Brain microvascular endothelial cell (primary cell): ENCODE data around the gene GPR137.
"Not testable (repeated sequence)": the region's sequence is repeated elsewhere in the genome, so short reads cannot be mapped to it uniquely, and the experiment has no call there.

Experiments used
- DNase-seq: peaks from one replicate; pipeline ENCODE4 v3.0.0-alpha.2; 2020
- H3K27ac ChIP-seq: fragments of 250-450 bp; sonication (Bioruptor Pico); 2 replicates; pipeline ENCODE4 v1.5.1; 2020; ENCODE audit warnings: mild to moderate bottlenecking, moderate library complexity
- H3K27me3 ChIP-seq: fragments of 250-450 bp; sonication (Bioruptor Pico); replicated peaks from 2 replicates; pipeline ENCODE4 v1.5.1; 2020; ENCODE audit warnings: mild to moderate bottlenecking
- H3K36me3 ChIP-seq: fragments of 250-450 bp; sonication (Bioruptor Pico); replicated peaks from 2 replicates; pipeline ENCODE4 v1.5.1; 2020; ENCODE audit warnings: mild to moderate bottlenecking
- H3K4me3 ChIP-seq: 2 replicates; pipeline ENCODE4 v1.5.1; 2011; ENCODE audit warnings: low read depth, mild to moderate bottlenecking, control low read depth, low read length, moderate library complexity
- CTCF ChIP-seq: IDR thresholded peaks from 2 replicates; pipeline ENCODE4 v1.5.1; 2011; ENCODE audit warnings: low read depth, mild to moderate bottlenecking, moderate library complexity, low read length, control low read depth, inconsistent platforms; ENCODE audit errors: missing control alignments
- in situ Hi-C: cut with HindIII; loops from 2 replicates; pipeline ENCODE4 v1.10.0; 2017; ENCODE audit warnings: low sequenced_read_pairs, low pct_ligation_motif_present

The GPR137 gene

GRCh38 chr11:64322925-64323260 lies 37.2 kb downstream of the GPR137 start:
- no peak for TF ChIP-seq CTCF
- no peak for DNase-seq
- Histone ChIP-seq H3K27me3 (no peaks in the 10 kb centered on the region), H3K27ac (no peak overlapping the region), H3K4me3 (no peak overlapping the region), H3K36me3 (peaks cover 21% of the 10 kb centered on the region)
- in situ Hi-C loops: no loop called here

- no peak overlapping the region for H3K27ac ChIP-seq
- H3K27me3 ChIP-seq: no peaks in the 10 kb centered on the region
- H3K36me3 ChIP-seq: peaks cover 21% of the 10 kb centered on the region
- H3K4me3 ChIP-seq: no peak overlapping the region
- in situ Hi-C loops: no loop called here
- no peak for DNase-seq
- TF ChIP-seq CTCF: no peak
Measured at GRCh38 chr11:64323373-64323772, 37.7 kb downstream of the GPR137 start.

GRCh38 chr11:64323984-64324383 lies 38.3 kb downstream of the GPR137 start:
- peaks cover 21% of the 10 kb centered on the region for H3K36me3 ChIP-seq
- H3K27ac ChIP-seq, in situ Hi-C loops: not testable (repeated sequence)

GRCh38 chr11:64324692-64325469 lies 39.2 kb downstream of the GPR137 start:
- Histone ChIP-seq H3K27me3 (no peaks in the 10 kb centered on the region), H3K27ac (no peak overlapping the region), H3K36me3 (peaks cover 21% of the 10 kb centered on the region), H3K4me3 (no peak overlapping the region)
- no peak for DNase-seq
- in situ Hi-C loops: no loop called here
- no peak for TF ChIP-seq CTCF

More at GRCh38 chr11:64323984-64324383, 38.3 kb downstream of the GPR137 start:
- H3K27me3 ChIP-seq, H3K4me3 ChIP-seq, DNase-seq: not testable (repeated sequence)

- in situ Hi-C loops: no loop called here
- no peak for TF ChIP-seq CTCF
- no peaks in the 10 kb centered on the region for H3K27me3 ChIP-seq
- H3K27ac ChIP-seq: no peak overlapping the region
- DNase-seq: no peak
- H3K4me3 ChIP-seq: no peak overlapping the region
- peaks cover 5% of the 10 kb centered on the region for H3K36me3 ChIP-seq
Measured at GRCh38 chr11:64327375-64327774, 41.7 kb downstream of the GPR137 start.

- no peak overlapping the region for H3K27ac ChIP-seq
- TF ChIP-seq CTCF: no peak
- H3K36me3 ChIP-seq: no peaks in the 10 kb centered on the region
- no peaks in the 10 kb centered on the region for H3K27me3 ChIP-seq
- in situ Hi-C loops: no loop called here
- H3K4me3 ChIP-seq: no peak overlapping the region
- no peak for DNase-seq
Measured at GRCh38 chr11:64327993-64328392, 42.3 kb downstream of the GPR137 start.
